HG03521 (cell line): ENCODE results near the gene ERCC1.

ENCODE experiments used
- ATAC-seq: cut with Tn5 transposase; IDR thresholded peaks from one replicate; pipeline ENCODE4 v1.9.1; 2021; ENCODE audit warnings: mild to moderate bottlenecking, moderate library complexity; ENCODE audit not compliant: unreplicated experiment

ERCC1 gene

DNA sequence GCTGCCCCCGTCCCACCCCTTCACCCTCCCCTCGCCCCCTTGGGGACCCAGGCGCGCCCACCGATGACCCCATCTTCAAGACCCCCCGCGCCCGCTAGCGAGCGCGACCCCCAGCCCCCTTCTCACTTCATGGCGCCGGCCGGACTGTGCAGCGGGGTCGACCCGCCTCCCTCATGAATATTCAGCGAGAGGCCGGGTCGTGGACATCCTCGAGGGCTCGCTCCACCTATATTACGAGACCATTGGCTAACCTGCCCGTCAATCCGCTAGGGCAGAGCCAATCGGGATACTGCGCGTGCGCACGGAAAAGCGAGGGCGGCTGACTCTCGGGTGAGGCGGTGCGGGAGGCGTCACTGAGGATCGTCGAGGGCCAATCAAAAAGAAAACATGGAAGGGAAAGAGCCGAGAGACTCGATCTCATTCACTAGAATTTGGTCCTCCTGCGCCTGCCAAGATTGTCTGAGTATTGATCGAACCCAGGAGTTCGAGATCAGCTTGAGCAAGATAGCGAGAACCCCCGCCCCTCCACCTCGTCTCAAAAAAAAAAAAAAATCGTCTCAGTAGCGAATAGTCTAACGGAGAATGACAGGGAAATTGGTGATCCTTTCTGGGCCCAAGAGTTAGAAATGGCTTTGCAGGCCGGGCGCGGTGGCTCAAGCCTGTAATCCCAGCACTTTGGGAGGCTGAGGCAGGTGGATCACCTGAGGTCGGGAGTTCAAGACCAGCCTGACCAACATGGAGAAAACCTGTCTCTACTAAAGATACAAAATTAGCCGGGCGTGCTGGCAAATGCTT is 53.1 kb downstream of the ERCC1 start, which contains the start of gene ERCC2:
Gene ERCC2 (minus strand): TSS at position 164 of the 795 bp plus-strand sequence. CDS start 33 bp downstream, at position 131.
- ATAC-seq = peak; percentile 95

DNA sequence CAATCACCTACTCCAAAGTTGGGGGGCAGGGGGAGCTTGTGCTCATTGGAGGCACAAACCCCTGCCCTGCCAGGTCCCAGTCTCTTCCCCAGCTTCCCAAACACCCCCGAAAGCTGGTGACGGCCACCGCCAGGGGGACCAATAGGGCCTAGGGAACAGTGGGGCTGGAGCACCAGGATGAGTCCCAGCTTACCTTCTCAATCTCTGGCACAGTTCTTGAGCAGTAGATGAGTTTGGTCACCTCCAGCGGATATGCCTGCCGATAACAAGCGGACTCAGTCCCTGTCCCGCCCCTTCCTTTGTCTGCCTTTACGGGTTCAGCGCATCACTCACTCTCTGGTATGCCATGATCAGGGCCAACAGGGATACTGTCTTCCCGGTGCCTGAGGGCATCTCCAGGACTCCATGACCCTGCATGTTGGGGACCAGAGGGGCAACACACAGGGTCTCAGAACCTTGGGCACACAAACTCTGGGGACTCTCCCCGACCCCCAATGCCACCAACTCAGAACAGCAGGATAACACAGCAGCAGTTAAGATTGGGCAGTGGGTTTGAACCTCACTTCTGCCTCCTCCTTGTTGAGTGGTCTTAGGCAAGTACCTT is 54.9 kb downstream of the ERCC1 start:
- ATAC-seq = no peak

DNA sequence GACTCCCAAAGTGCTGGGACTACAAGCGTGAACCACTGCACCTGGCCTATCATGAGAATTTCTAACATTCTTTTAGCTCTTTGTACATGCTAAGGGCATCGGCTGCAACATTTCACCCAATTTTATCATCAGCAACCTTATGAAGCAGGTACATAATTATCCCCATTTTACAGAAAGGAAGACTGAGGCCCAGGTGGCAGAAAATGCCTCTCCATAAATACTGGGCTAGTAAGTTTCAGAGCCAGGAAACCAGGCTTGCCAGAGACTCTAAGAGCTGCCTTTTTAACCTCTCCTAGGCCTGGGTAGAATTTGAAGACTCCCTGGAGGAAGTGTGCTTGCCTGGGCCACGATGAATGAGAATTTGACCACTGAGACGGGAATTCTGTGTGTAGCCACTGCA is 55.6 kb downstream of the ERCC1 start:
- ATAC-seq = no peak

DNA sequence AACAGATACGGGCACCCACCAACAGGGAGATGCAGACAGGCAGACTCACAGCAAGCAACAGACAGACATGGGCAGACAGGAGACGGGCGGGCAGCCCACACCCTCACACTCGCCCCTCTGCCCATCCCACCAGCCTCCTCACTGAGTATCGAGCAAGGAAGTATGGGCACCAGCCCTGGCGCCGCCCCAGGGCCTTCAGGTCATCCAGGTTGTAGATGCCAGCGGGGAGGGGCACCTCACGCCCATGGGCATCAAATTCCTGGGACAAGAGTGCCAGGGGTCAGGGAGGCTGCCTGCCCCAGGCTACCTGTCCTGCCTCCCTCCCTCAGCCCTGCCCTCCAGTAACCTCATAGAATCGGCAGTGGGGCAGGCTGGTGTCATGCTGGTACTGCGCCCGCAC is 59.0 kb downstream of the ERCC1 start:
- ATAC-seq = no peak

DNA sequence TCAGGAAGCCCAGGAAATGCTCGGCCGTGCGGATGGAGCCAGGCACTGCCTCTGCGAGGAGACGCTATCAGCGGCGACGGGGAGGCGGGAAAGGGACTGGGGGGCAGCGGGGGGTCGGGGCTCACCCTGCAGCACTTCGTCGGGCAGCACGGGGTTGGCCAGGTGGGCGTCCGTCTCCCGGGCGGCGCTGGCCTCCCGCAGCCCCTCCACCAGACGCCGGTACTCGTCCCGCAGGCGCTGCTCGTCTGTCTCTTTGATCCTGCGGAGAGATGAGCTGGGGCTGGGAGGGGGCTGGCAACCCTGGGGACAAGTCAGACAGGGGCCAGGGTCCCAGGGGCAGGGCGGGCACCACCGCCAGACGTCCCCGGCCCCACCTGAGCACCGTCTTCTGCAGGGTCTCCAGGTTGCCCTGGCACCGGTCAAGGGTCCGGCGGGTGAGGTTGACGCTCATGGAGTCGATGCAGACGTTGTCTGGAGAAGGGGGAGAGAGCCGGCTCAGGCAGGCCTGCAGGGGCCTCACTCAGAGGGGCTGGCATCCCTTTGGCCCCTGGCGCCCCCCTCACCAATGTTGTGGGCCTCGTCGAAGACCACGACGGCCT is 59.8 kb downstream of the ERCC1 start:
- ATAC-seq = no peak

DNA sequence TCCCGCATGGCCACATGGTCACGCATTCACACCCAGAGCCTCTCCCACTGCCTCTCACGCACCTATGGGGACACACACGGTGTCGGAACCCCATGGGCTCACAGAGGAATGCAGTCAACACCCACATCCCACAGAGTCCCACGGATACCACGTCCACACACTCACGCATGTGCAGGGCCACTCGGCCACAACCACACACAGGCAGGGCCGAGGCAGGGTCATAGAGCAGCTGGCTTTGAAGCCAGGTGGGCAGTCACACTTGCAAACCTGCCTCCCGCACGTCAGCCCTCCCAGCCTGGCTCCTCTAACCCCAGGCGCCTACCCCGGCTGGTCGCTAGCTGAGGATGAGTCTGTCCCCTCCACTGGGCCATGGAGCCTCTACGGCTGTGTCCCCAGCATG is 61.4 kb downstream of the ERCC1 start:
- ATAC-seq = no peak

DNA sequence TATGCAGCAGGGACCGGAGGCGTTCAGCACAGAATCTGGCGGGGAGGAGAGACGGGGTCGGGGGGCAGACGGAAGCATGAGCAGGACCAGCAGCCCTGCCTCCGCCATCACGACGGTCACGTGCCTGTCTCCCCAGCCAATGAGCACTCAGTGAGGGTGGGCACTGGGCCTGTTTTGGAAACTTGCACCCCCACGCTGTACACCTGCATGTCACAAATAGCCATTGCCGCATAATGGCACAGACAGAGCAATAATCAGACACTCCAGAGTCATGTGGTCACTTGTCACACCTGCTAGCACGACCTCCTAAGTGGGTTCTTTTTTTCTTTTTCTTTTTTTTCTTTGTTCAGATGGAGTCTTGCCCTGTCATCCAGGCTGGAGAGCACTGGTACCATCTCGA is 62.1 kb downstream of the ERCC1 start:
- no peak for ATAC-seq

DNA sequence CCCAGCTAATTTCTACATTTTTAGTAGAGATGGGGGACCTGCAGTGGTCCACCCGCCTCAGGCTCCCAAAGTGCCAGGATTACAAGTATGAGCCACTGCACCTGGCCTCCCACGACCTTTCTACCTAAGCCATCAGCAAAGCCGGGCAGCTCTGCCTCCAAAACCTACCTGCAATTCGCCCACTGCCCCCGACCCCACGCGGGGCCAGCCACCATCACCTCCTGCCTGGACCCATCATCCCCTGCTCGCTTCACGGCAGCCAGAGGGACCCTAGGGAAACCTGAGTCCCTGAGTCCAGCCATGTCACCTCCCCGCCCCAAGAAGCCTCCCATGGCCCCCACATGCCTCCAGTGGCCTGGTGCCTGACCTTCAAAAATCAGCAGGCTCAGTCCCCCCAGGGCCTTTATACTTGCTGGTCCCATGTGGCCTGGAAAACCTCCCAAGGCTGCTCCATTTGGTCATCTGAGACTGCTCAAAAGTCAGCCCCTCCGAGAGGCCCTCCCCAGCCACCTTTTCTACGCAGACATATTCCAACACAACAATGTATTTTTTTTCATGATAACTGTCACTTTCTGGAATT is 65.4 kb downstream of the ERCC1 start:
- ATAC-seq = no peak

DNA sequence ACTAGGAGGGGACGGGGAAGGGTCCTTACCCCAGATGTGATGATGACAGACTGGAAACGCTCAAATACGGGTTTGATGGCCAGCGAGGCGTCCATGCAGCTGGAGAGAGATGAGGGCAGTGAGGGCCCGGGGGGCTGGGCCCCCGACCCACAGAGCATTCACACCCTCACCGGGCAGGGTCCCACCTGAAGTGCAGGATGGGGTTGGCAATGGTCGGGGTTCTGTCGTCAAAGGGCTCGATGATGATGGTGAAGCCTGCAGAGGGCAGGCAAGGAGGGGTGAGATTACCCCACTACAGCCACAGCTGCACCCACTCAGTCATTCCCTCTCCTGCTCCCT is 66.3 kb downstream of the ERCC1 start:
- ATAC-seq = no peak
